H1 (cell line): Measurements from ENCODE around the gene PODN. TPM values are rescaled to one million over a fixed set of nuclear protein-coding genes. Genes with fewer than 3 reads are reported as not detected.

ENCODE experiments used
- CBX5 ChIP-seq: fragments of 300-800, 300-1000 bp; sonication (generic); IDR thresholded peaks from 2 replicates; pipeline ENCODE4 v1.7.1; 2016; ENCODE audit warnings: antibody characterized with exemption, low read length, low read depth
- CHD1 ChIP-seq: IDR thresholded peaks from 2 replicates; pipeline ENCODE4 v1.6.1; 2012; ENCODE audit warnings: low read depth, low read length, improper control_type of control experiment
- RAD21 ChIP-seq, 2 experiments: IDR thresholded peaks in 1 of 2; conservative IDR thresholded peaks in 1 of 2; 2 replicates each; pipeline ENCODE4 v1.6.1; 2011; ENCODE audit warnings: low read depth in 2 of 2, low read length in 2 of 2, improper control_type of control experiment in 1 of 2, inconsistent platforms in 1 of 2, mild to moderate bottlenecking in 1 of 2, moderate library complexity in 1 of 2
- TAF7 ChIP-seq: optimal IDR thresholded peaks from 2 replicates; pipeline ENCODE3; 2011; ENCODE audit warnings: low read depth, mild to moderate bottlenecking, inconsistent platforms, low read length, moderate library complexity, borderline replicate concordance
- YY1 ChIP-seq: IDR thresholded peaks from 2 replicates; pipeline ENCODE4 v1.6.1; 2011; ENCODE audit warnings: low read depth, mild to moderate bottlenecking, low read length
- polyA plus RNA-seq, 7 experiments: library from polyadenylated mRNA; depleted of rRNA in 3 of 7; stranded (reverse) in 5 of 7; unstranded in 2 of 7; fragments of >200 nt in 5 of 7; fragments of 200-250 nt in 2 of 7; gene quantifications; 1 replicate in 5 of 7; 2 replicates in 1 of 7; 4 replicates in 1 of 7; pipeline versions ENCODE4 v1.2.1 to v1.2.3, GENCODE V29; 2011 to 2013; ENCODE audit warnings: missing spikeins in 2 of 7, mixed read lengths in 2 of 7
- total RNA-seq: library from RNA; stranded (reverse); fragmentation: NEBNext Ultra II Directional; extraction: Animal tissue kit (Norgen Biotek cat#: 25700); gene quantifications from 2 replicates; pipeline ENCODE4 v1.2.1, GENCODE V29; 2021
- TF ChIP-seq, protein P1 (sequence below): IDR thresholded peaks from 2 replicates; pipeline ENCODE4 v1.6.1; 2012; ENCODE audit warnings: inconsistent platforms

The PODN gene
- total and polyA plus RNA-seq, 2 of the 8 experiments (the other 6 are each of a cell fraction or from before 2014, with no cell fraction given) = 0.11 to 0.17 TPM

DNA sequence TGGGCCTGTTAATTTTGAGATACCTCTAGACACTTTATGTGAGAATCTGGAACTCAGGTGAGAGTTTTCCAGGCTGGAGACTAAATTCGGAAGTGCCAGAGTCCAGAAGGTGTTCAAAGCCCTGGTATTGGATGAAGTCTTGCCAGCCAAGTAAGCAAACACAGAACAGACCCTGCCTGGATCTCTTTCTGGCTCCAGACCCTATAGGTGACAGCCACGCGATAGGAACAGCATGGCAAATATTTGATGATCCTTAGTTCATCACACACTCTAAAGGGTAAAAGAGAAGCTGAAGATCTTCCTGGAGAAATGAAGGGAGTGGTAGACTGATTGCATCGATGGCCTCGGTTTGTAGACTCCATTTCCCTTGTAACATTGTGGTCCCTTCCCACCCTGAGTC, 49.7 kb downstream of the PODN start (continued):
- TF ChIP-seq RAD21 (IDR thresholded peaks at IDR 0.05 in 1 of 2, conservative IDR thresholded peaks at IDR 0.05 in 1 of 2; ENCODE audit: low read depth in 2 of 2, low read length in 2 of 2) (no peak), YY1 (no peak), CBX5 (no peak), TAF7 (no peak), CHD1 (no peak)
- TF ChIP-seq, protein P1, sequence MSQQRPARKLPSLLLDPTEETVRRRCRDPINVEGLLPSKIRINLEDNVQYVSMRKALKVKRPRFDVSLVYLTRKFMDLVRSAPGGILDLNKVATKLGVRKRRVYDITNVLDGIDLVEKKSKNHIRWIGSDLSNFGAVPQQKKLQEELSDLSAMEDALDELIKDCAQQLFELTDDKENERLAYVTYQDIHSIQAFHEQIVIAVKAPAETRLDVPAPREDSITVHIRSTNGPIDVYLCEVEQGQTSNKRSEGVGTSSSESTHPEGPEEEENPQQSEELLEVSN = no peak
